Measurements from ENCODE around the gene CEP57. TPM values are rescaled to one million over a fixed set of nuclear protein-coding genes. Genes with fewer than 3 reads are reported as not detected.

Gene CEP57
- total RNA-seq, 1 experiment from 2014 or later: 58.0 TPM

DNA sequence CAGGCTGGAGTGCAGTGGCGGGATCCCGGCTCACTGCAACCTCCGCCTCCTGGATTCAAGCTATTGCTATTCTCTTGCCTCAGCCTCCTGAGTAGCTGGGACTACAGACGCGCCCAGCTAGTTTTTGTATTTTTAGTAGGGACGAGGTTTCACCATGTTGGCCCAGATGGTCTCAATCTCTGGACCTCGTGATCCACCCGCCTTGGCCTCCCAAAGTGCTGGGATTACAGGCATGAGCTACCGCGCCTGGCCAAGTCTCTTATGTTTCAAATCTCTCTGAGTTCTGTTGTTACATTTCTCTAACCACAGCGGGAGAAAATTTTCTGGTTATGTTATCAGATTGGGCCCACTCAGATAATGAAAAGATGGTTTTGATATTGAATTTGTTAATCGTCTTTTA, 10.1 kb downstream of the CEP57 start:
- Histone ChIP-seq H2BK5ac (ENCODE audit: insufficient read length, low read length) (no peak overlapping the region), H3K23ac (ENCODE audit: insufficient read length, low read depth, low read length) (no peak overlapping the region), H3K56ac (ENCODE audit: insufficient read length, low read depth, low read length) (no peak overlapping the region), H2BK15ac (ENCODE audit: low read depth, low read length) (no peak overlapping the region), H3K9ac (ENCODE audit: extremely low read depth, insufficient read length, low read length) (no peak overlapping the region), H2AK5ac (ENCODE audit: insufficient read length, low read length) (no peak overlapping the region), H3K4ac (ENCODE audit: low read depth, low read length) (no peak overlapping the region), H3K23me2 (ENCODE audit: insufficient read length, low read depth, low read length, poor library complexity, severe bottlenecking) (no peaks in the 10 kb centered on the region), H3K79me1 (ENCODE audit: insufficient read depth, low read depth, low read length, poor library complexity, severe bottlenecking) (no peaks in the 10 kb centered on the region), H3K14ac (ENCODE audit: insufficient read depth, low read length) (no peak overlapping the region), H3K27me3 (ENCODE audit: insufficient read depth, low read length) (no peaks in the 10 kb centered on the region), H3K18ac (ENCODE audit: insufficient read length, low read depth, low read length) (no peak overlapping the region), H3T11ph (ENCODE audit: low read length) (no peak overlapping the region), H3K9me3 (ENCODE audit: control insufficient read depth, low read depth, low read length) (no peaks in the 10 kb centered on the region), H3K79me2 (ENCODE audit: insufficient read depth, low read length) (no peaks in the 10 kb centered on the region; the same call in 1 of the 2 replicates), H4K5ac (ENCODE audit: insufficient read length, low read depth, low read length) (no peak overlapping the region), H3K4me1 (ENCODE audit: insufficient read depth, low read length) (no peaks in the 10 kb centered on the region), H2AFZ (ENCODE audit: low read length) (no peak overlapping the region), H4K20me1 (ENCODE audit: control insufficient read depth, insufficient read depth, insufficient read length) (no peaks in the 10 kb centered on the region), H4K8ac (replicated peaks; ENCODE audit: insufficient read length, low read depth, low read length) (no peak overlapping the region), H2BK12ac (ENCODE audit: insufficient read length, low read depth, low read length) (no peak overlapping the region), H3K4me2 (ENCODE audit: insufficient read depth, insufficient read length, low read length) (no peak overlapping the region), H2BK120ac (ENCODE audit: low read depth, low read length, poor library complexity, severe bottlenecking) (no peak overlapping the region), H4K91ac (ENCODE audit: insufficient read length, low read depth, low read length) (no peak overlapping the region), H2BK20ac (ENCODE audit: low read depth, low read length, poor library complexity, severe bottlenecking) (no peak overlapping the region), H3K27ac (ENCODE audit: insufficient read length, low read depth, low read length) (no peak overlapping the region)
- no CpG with 5 or more reads among the region's 12 CpGs for WGBS (ENCODE audit: extremely low coverage, insufficient read length, low lambda C conversion rate)
- H3K4me1 Mint-ChIP-seq: no peaks in the 10 kb centered on the region
- no peak for DNase-seq
- no peaks in the 10 kb centered on the region for H3K27me3 Mint-ChIP-seq (ENCODE audit: low read depth)
- peaks cover 3 to 6% of the 10 kb centered on the region in 2 experiments; a peak in 3 of 5 replicates for H3K9me3 Mint-ChIP-seq
- H3K4me3 Mint-ChIP-seq: no peak overlapping the region
- peaks cover 36 to 55% (median 53%) of the 10 kb centered on the region in 3 experiments for H3K36me3 Mint-ChIP-seq (ENCODE audit: insufficient read depth in 1 of 3, low read depth in 3 of 3)
- TF ChIP-seq, protein P1, sequence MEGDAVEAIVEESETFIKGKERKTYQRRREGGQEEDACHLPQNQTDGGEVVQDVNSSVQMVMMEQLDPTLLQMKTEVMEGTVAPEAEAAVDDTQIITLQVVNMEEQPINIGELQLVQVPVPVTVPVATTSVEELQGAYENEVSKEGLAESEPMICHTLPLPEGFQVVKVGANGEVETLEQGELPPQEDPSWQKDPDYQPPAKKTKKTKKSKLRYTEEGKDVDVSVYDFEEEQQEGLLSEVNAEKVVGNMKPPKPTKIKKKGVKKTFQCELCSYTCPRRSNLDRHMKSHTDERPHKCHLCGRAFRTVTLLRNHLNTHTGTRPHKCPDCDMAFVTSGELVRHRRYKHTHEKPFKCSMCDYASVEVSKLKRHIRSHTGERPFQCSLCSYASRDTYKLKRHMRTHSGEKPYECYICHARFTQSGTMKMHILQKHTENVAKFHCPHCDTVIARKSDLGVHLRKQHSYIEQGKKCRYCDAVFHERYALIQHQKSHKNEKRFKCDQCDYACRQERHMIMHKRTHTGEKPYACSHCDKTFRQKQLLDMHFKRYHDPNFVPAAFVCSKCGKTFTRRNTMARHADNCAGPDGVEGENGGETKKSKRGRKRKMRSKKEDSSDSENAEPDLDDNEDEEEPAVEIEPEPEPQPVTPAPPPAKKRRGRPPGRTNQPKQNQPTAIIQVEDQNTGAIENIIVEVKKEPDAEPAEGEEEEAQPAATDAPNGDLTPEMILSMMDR (conservative IDR thresholded peaks at IDR 0.05): no peak
- no peak overlapping the region for H3K27ac Mint-ChIP-seq

Measured in H9 (cell line).